SKM-1 (cell line): ENCODE results near the gene CACNB4.

Experiments
- DNase-seq: peaks from one replicate; lab custom pipeline; 2025; ENCODE audit not compliant: unreplicated experiment; lab: John Stamatoyannopoulos, UW

The CACNB4 gene

GRCh38 chr2:151861174-151861573 lies 237.7 kb downstream of the CACNB4 start:
- no peak for DNase-seq

- no peak for DNase-seq
Observed at GRCh38 chr2:151860613-151861146, 238.2 kb downstream of the CACNB4 start.

GRCh38 chr2:151860210-151860609 lies 238.6 kb downstream of the CACNB4 start:
- no peak for DNase-seq

GRCh38 chr2:151857650-151858049 lies 241.2 kb downstream of the CACNB4 start:
- no peak for DNase-seq

GRCh38 chr2:151855111-151855510 lies 243.7 kb downstream of the CACNB4 start:
- no peak for DNase-seq

- no peak for DNase-seq
Observed at GRCh38 chr2:151853070-151853758, 245.6 kb downstream of the CACNB4 start.

GRCh38 chr2:151852260-151853069 lies 246.4 kb downstream of the CACNB4 start:
- DNase-seq, result no peak

GRCh38 chr2:151851761-151852160 lies 247.1 kb downstream of the CACNB4 start:
- DNase-seq, result no peak

- DNase-seq, result no peak
Observed at GRCh38 chr2:151849413-151850010, 249.3 kb downstream of the CACNB4 start.

- no peak for DNase-seq
Observed at GRCh38 chr2:151845884-151846283, 253.0 kb downstream of the CACNB4 start.

- DNase-seq, result no peak
Observed at GRCh38 chr2:151845481-151845880, 253.4 kb downstream of the CACNB4 start.

GRCh38 chr2:151844211-151844896 lies 254.5 kb downstream of the CACNB4 start:
- peak; percentile 21 for DNase-seq

GRCh38 chr2:151843691-151844061 lies 255.2 kb downstream of the CACNB4 start:
- DNase-seq, result no peak

- no peak for DNase-seq
Observed at GRCh38 chr2:151842830-151843690, 255.8 kb downstream of the CACNB4 start.

- no peak for DNase-seq
Observed at GRCh38 chr2:151841047-151841424, 257.8 kb downstream of the CACNB4 start.

- no peak for DNase-seq
Observed at GRCh38 chr2:151840216-151841046, 258.4 kb downstream of the CACNB4 start.

GRCh38 chr2:151837926-151838325 lies 260.9 kb downstream of the CACNB4 start:
- DNase-seq, result no peak

GRCh38 chr2:151833984-151834383 lies 264.9 kb downstream of the CACNB4 start:
- peak; percentile 52 for DNase-seq

GRCh38 chr2:151830961-151831360 lies 267.9 kb downstream of the CACNB4 start:
- no peak for DNase-seq
